Gastroesophageal sphincter (tissue), 3 donors: ENCODE data around the gene POLR3A.

ENCODE experiments used
- CTCF ChIP-seq, 4 experiments: fragments of 200-600 bp in 2 of 4; fragments of 450-650 bp in 2 of 4; sonication (generic) in 1 of 4; IDR thresholded peaks; one replicate each; pipeline ENCODE4 v1.5.1; 2017 to 2019; ENCODE audit warnings: antibody characterized with exemption in 4 of 4, mild to moderate bottlenecking in 2 of 4, moderate library complexity in 2 of 4
- EP300 ChIP-seq: sonication (generic); formaldehyde crosslinking; IDR thresholded peaks from one replicate; pipeline ENCODE4 v1.6.1; 2017; ENCODE audit warnings: antibody characterized with exemption, mild to moderate bottlenecking
- POLR2AphosphoS5 ChIP-seq: sonication (generic); formaldehyde crosslinking; IDR thresholded peaks from one replicate; pipeline ENCODE4 v1.6.1; 2017; ENCODE audit warnings: antibody characterized with exemption

- TF ChIP-seq CTCF (IDR thresholded peaks at IDR 0.05) (no peak), EP300 (no peak), POLR2AphosphoS5 (no peak)
Observed at GRCh38 chr10:78045237-78045636, 15.9 kb upstream of the POLR3A start.
